ENCODE data around the gene HAPSTR1.
"Not testable (repeated sequence)": the region's sequence is repeated elsewhere in the genome, so short reads cannot be mapped to it uniquely, and the experiment has no call there.

The HAPSTR1 gene

GRCh38 chr16:9071377-9071776, 20.1 kb upstream of the HAPSTR1 start:
- DNase-seq (ENCODE audit: low read depth in 2 of 2), result no peak

GRCh38 chr16:9072806-9073341, 18.6 kb upstream of the HAPSTR1 start:
- peak in 1 of 2 donors; percentile 26 for DNase-seq (ENCODE audit: low read depth in 2 of 2)

GRCh38 chr16:9075299-9076071, 16.0 kb upstream of the HAPSTR1 start:
- no peak for DNase-seq (ENCODE audit: low read depth in 2 of 2)

GRCh38 chr16:9077091-9077809, 14.2 kb upstream of the HAPSTR1 start:
- no peak for DNase-seq (ENCODE audit: low read depth in 2 of 2)

- peak in 1 of 2 donors; percentile 36 for DNase-seq (ENCODE audit: low read depth in 2 of 2)
Measured at GRCh38 chr16:9078467-9079429, 12.7 kb upstream of the HAPSTR1 start.

- DNase-seq (ENCODE audit: low read depth in 2 of 2), result no peak
Measured at GRCh38 chr16:9079430-9079812, 12.0 kb upstream of the HAPSTR1 start.

GRCh38 chr16:9081158-9081557, 10.3 kb upstream of the HAPSTR1 start:
- DNase-seq (ENCODE audit: low read depth in 2 of 2), result no peak

GRCh38 chr16:9081843-9082242, 9.6 kb upstream of the HAPSTR1 start:
- DNase-seq (ENCODE audit: low read depth in 2 of 2), result no peak

- DNase-seq (ENCODE audit: low read depth in 2 of 2), result no peak
Measured at GRCh38 chr16:9082422-9082821, 9.0 kb upstream of the HAPSTR1 start.

- not testable (repeated sequence) for DNase-seq (ENCODE audit: low read depth in 2 of 2)
Measured at GRCh38 chr16:9087733-9088132, 3.7 kb upstream of the HAPSTR1 start.

GRCh38 chr16:9088848-9089247, 2.6 kb upstream of the HAPSTR1 start:
- DNase-seq (ENCODE audit: low read depth in 2 of 2), result no peak

GRCh38 chr16:9089660-9090059, 1.8 kb upstream of the HAPSTR1 start:
- DNase-seq (ENCODE audit: low read depth in 2 of 2), result no peak

GRCh38 chr16:9090101-9090959, 1.1 kb upstream of the HAPSTR1 start:
- DNase-seq (ENCODE audit: low read depth in 2 of 2), result peak in 1 of 2 donors; percentile 12

- DNase-seq (ENCODE audit: low read depth in 2 of 2), result peak in 1 of 2 donors; percentile 18
Measured at GRCh38 chr16:9091867-9092281, 430 bp downstream of the HAPSTR1 start.

GRCh38 chr16:9092282-9092977, 986 bp downstream of the HAPSTR1 start:
- peak; percentile 18 to 21 for DNase-seq (ENCODE audit: low read depth in 2 of 2)

GRCh38 chr16:9092978-9093344, 1.5 kb downstream of the HAPSTR1 start:
- peak in 1 of 2 donors; percentile 13 for DNase-seq (ENCODE audit: low read depth in 2 of 2)

GRCh38 chr16:9094011-9094846, 2.8 kb downstream of the HAPSTR1 start:
- no peak for DNase-seq (ENCODE audit: low read depth in 2 of 2)

GRCh38 chr16:9095171-9095570, 3.7 kb downstream of the HAPSTR1 start:
- no peak for DNase-seq (ENCODE audit: low read depth in 2 of 2)

Measured in activated CD4-positive, alpha-beta T cell treated with anti-CD3 and anti-CD28 coated beads for 24 hours (primary cell).